Activated gamma-delta T cell treated with Interleukin-2 at 50 U/mL for 16 hours (primary cell): ENCODE results near the gene EEF1B2.
"Not testable (repeated sequence)": the region's sequence is repeated elsewhere in the genome, so short reads cannot be mapped to it uniquely, and the experiment has no call there.

Experiments
- DNase-seq: peaks from one replicate; pipeline ENCODE4 v3.0.0-alpha.2; 2020

The EEF1B2 gene

GRCh38 chr2:206164261-206164862 lies 4.7 kb downstream of the EEF1B2 start:
- DNase-seq, result peak; percentile 26

GRCh38 chr2:206168230-206168629 lies 8.5 kb downstream of the EEF1B2 start:
- DNase-seq, result not testable (repeated sequence)

- not testable (repeated sequence) for DNase-seq
These were observed 12.1 kb downstream of the EEF1B2 start for GRCh38 chr2:206171624-206172397.

- DNase-seq, result no peak
These were observed 13.5 kb downstream of the EEF1B2 start for GRCh38 chr2:206173147-206173546.

- DNase-seq, result no peak
These were observed 16.4 kb downstream of the EEF1B2 start for GRCh38 chr2:206176121-206176520.

GRCh38 chr2:206176901-206177300 lies 17.2 kb downstream of the EEF1B2 start:
- DNase-seq, result no peak

GRCh38 chr2:206181526-206181925 lies 21.8 kb downstream of the EEF1B2 start:
- DNase-seq, result not testable (repeated sequence)

- no peak for DNase-seq
These were observed 30.0 kb downstream of the EEF1B2 start for GRCh38 chr2:206189691-206190090.

- DNase-seq, result no peak
These were observed 30.4 kb downstream of the EEF1B2 start for GRCh38 chr2:206190111-206190510.

- DNase-seq, result no peak
These were observed 31.0 kb downstream of the EEF1B2 start for GRCh38 chr2:206190689-206191088.

- DNase-seq, result no peak
These were observed 32.5 kb downstream of the EEF1B2 start for GRCh38 chr2:206192157-206192556.

GRCh38 chr2:206193671-206194357 lies 34.1 kb downstream of the EEF1B2 start:
- no peak for DNase-seq

- no peak for DNase-seq
These were observed 39.0 kb downstream of the EEF1B2 start for GRCh38 chr2:206198677-206199076.

GRCh38 chr2:206201075-206201848 lies 41.6 kb downstream of the EEF1B2 start:
- DNase-seq, result no peak

GRCh38 chr2:206202446-206202845 lies 42.8 kb downstream of the EEF1B2 start:
- no peak for DNase-seq

- no peak for DNase-seq
These were observed 43.6 kb downstream of the EEF1B2 start for GRCh38 chr2:206203331-206203730.

- no peak for DNase-seq
These were observed 45.0 kb downstream of the EEF1B2 start for GRCh38 chr2:206204710-206205109.

- DNase-seq, result not testable (repeated sequence)
These were observed 47.6 kb downstream of the EEF1B2 start for GRCh38 chr2:206207316-206207715.

GRCh38 chr2:206208900-206209299 lies 49.2 kb downstream of the EEF1B2 start:
- DNase-seq, result no peak

- no peak for DNase-seq
These were observed 52.1 kb downstream of the EEF1B2 start for GRCh38 chr2:206211657-206212255.
